ENCODE data around the gene CHMP1B.

CHMP1B gene

GRCh38 chr18:11902522-11903292 is 51.5 kb downstream of the CHMP1B start:
- DNase-seq (ENCODE audit: low spot score), result no peak

Data from CD4-positive, alpha-beta T cell treated with Interleukin-2 at 100 ng/mL for 4 hours (primary cell).